GM21360 (cell line): ENCODE results near the gene OR2C3.
"Not testable (repeated sequence)": the region's sequence is repeated elsewhere in the genome, so short reads cannot be mapped to it uniquely, and the experiment has no call there.

Experiments used
- ATAC-seq: cut with Tn5 transposase; IDR thresholded peaks from one replicate; pipeline ENCODE4 v1.9.1; 2021; ENCODE audit warnings: mild to moderate bottlenecking, moderate library complexity; ENCODE audit not compliant: unreplicated experiment

The OR2C3 gene

GRCh38 chr1:247518613-247518891, 17.7 kb downstream of the OR2C3 start:
- ATAC-seq: no peak

GRCh38 chr1:247517795-247518612, 18.2 kb downstream of the OR2C3 start:
- no peak for ATAC-seq

DNA sequence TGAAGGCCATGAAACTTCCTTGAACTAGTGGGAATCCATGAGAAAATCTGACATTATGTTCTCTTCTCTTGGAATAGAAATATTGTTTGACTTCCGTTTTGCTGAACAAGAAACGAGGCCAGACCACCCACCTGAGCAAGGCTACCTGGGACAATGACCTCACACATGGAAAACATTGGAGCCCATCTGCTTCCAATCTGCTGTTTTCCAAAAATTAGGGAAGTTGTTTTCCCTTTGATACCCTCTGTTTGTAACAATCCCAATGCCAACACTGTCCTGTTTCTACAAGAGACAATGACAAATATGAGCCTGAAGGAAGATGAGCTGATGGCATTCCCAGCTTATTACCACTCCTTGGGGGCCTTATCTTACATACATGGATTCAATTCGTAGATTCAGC, 29.4 kb downstream of the OR2C3 start:
- ATAC-seq: no peak

DNA sequence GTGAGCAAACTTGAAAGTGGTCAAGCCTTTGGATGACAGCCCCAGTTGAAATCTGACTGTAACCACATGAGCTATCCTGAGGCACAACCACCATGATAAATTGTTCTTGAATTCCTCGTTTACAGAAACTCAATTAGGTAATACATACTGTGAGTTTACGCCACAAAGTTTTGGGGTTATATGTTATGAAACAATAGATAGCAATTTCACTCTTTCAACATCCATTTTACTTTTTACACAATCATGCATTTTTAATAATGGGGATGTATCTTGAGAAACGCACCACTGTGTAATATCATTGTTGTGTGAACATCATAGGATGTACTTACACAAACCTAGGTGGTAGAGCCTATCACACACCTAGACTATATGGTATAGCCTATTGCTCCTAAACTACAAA, 35.4 kb downstream of the OR2C3 start:
- no peak for ATAC-seq

DNA sequence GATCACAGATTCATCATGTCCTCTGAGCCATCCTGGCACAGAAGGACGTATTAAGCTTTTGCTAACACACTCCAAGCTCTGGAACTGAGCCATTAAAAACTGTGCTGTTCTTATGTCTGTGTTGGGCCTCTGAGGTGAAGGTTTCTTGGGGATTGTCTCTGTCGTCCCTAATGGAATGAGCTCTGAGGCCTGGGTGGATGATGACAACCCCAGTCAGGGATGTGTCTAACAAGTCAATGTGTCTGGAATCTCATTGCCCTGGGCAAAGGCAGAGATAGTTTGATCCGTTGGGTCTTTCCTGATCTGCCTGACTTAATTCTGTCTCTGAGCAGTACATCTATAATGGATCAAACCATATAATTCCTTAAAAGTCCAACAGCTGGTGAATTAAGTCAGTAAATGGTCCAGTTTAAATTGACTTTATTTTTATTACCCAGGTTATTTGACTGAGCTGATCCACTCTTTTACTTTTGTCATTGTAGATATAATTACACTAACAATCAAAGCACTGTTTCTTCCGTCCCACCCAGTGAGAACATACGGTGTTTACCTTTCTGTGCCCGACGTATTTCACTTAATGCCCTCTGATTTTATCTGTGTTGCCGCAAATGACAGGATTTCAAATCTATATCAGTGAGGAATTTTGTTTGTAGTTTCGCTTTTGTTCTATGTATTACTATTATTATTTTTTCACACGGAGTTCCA, 39.5 kb downstream of the OR2C3 start:
- ATAC-seq: no peak

DNA sequence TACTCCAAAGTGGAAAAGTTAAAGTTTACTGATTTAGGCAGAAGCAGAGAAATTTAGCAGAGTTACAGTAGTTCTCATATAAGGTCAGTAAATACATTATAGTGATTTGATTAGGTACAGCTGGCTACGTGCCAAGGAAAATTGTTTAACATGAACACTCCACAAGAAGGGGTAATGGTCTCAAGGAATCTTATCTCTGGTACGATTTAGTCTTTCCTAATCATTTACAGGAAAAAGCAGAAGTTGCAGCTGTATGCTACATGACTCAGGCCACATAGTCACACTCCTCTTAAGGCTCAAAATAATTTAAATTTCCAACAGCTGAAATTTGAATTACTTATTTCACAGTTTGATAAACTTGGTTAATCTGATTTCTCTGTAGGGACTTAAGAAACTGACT, 41.5 kb downstream of the OR2C3 start:
- ATAC-seq: no peak

GRCh38 chr1:247493106-247493505, 43.1 kb downstream of the OR2C3 start:
- ATAC-seq: no peak

DNA sequence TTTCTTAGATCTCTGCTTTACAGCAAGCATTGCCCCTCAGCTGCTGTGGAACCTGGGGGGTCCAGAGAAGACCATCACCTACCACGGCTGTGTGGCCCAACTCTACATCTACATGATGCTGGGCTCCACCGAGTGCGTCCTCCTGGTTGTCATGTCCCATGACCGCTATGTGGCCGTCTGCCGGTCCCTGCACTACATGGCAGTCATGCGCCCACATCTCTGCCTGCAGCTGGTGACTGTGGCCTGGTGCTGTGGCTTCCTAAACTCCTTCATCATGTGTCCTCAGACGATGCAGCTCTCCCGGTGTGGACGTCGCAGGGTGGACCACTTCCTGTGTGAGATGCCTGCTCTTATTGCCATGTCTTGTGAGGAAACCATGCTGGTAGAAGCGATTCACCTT, 44.9 kb downstream of the OR2C3 start:
- no peak for ATAC-seq

GRCh38 chr1:247487057-247487456, 49.2 kb downstream of the OR2C3 start:
- ATAC-seq: peak; percentile 86

DNA sequence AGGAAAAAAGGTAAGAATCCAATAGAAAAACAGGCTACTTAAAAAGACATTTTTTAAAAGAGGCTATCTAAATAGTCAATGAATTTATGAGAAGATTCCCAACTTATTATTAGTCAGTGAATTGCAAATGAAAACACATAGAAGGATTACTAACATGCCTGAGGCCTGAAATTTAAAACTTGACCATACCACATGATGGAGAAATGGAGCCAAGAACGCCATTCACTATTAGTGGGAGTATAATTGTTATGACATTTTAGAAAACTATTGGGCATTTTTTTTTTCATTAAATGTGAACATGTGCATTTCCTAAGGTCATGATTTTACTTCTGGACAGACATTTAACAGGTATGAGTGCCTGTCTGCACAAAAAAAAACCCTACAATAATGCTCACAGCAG, 53.5 kb downstream of the OR2C3 start:
- ATAC-seq: no peak

- ATAC-seq: not testable (repeated sequence)
These were observed 59.7 kb downstream of the OR2C3 start for GRCh38 chr1:247476328-247477058.

DNA sequence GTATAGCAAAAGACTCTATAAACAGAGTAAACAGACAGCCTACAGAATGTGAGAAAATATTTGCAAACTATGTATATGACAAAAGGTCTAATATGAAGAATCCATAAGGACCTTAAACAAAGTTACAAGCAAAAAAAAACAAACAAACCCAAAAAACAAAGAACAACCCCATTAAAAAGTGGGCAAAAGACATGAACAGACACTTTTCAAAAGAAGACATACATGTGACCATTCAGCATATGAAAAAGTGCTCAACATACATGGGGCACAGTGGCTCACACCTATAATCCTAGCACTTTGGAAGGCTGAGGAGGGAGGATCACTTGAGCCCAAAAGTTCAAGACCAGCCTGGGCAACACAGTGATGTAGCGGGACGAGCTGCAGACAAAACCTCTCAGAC, 60.4 kb downstream of the OR2C3 start:
- ATAC-seq: no peak
